ENCODE measurements around the gene TPSG1.
"Not testable (repeated sequence)": the region's sequence is repeated elsewhere in the genome, so short reads cannot be mapped to it uniquely, and the experiment has no call there.

Gene TPSG1

DNA sequence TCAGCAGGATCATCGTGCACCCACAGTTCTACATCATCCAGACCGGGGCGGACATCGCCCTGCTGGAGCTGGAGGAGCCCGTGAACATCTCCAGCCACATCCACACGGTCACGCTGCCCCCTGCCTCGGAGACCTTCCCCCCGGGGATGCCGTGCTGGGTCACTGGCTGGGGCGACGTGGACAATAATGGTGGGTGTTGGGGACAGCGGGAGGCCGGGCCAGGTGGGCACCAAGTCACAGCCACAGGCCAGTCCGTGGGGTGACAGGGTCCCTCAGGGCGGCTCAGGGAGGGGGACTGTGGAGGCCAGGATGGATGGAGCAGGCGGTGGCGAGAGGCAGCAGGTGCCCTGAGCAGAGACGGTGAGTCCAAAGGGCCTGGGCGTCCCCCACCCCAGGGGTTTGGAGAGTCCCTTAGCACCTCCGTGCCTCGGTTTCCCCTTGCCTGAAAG, 31.8 kb upstream of the TPSG1 start:
- DNase-seq (ENCODE audit: low read depth in 2 of 2), result no peak

DNA sequence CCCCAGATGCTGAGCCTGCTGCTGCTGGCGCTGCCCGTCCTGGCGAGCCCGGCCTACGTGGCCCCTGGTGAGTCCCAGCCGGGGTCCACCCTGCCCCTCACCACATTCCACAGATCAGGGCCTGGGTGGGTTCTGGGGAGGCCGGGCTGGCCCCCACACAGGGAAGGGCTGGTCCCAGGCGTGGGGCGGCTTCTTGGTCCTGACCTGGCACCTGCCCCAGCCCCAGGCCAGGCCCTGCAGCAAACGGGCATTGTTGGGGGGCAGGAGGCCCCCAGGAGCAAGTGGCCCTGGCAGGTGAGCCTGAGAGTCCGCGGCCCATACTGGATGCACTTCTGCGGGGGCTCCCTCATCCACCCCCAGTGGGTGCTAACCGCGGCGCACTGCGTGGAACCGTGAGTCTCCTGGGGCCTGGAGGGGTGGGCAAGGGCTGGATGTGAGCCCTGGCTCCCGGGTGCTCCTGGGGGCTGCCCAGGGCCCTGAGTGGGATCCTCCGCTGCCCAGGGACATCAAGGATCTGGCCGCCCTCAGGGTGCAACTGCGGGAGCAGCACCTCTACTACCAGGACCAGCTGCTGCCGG, 31.3 kb upstream of the TPSG1 start:
- not testable (repeated sequence) for DNase-seq (ENCODE audit: low read depth in 2 of 2)

DNA sequence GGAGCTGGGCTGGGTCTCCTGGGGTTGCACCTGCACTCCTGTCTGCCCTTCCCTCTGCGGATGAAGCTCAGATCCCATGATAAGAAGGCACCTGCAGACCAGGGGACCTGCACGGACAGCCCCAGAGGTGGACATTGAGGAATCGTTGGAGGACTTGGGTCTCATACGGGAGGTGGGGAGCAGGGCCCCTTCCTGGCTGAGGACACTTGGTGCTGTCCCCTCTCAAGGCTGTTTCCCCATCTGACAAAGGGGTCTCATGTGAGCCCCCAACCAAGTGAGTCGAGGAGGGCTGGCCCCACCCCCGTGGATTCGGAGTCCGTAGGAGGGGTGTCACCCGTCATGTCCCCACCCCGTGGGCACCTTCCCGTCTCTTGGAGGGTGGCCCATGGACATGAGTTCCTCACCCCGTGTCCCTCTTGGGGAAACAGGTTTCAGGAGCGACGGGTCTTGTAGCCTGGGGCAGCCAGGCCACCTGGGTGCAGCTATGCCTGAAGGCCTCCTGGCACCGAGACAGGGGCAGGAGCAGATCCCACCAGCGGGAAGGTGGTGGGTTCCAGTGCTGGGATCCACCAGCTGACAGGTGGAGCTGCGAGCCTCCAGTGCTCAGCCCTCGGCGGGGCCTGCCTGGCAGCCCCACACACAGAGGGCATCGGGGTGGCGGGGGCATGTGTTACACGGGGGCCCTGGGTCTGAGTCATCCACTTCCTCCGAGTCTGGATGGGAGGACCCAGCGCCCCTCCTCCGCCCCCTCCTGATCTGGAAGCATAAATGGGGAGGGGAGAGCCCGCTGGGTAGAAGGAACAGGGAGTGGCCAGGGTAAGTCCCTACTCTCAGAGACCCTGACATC, 30.4 kb upstream of the TPSG1 start, which contains the start of gene TPSD1:
Gene TPSD1, plus strand, starts transcription at position 794 of the 847 bp plus-strand sequence. CDS start 212 bp downstream, outside the sequence.
- not testable (repeated sequence) for DNase-seq (ENCODE audit: low read depth in 2 of 2)

DNA sequence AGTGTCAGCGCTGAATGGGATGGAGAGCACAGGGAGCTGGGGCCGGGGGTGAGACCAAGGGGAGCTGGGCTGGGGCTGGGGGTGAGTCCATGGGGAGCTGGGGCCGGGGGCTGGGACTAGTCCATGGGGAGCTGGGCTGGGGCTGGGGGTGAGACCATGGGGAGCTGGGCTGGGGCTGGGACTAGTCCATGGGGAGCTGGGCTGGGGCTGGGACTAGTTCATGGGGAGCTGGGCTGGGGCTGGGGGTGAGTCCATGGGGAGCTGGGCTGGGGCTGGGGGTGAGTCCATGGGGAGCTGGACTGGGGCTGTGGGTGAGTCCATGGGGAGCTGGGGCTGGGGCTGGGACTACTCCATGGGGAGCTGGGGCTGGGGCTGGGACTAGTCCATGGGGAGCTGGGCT, 29.8 kb upstream of the TPSG1 start:
- DNase-seq (ENCODE audit: low read depth in 2 of 2), result not testable (repeated sequence)

DNA sequence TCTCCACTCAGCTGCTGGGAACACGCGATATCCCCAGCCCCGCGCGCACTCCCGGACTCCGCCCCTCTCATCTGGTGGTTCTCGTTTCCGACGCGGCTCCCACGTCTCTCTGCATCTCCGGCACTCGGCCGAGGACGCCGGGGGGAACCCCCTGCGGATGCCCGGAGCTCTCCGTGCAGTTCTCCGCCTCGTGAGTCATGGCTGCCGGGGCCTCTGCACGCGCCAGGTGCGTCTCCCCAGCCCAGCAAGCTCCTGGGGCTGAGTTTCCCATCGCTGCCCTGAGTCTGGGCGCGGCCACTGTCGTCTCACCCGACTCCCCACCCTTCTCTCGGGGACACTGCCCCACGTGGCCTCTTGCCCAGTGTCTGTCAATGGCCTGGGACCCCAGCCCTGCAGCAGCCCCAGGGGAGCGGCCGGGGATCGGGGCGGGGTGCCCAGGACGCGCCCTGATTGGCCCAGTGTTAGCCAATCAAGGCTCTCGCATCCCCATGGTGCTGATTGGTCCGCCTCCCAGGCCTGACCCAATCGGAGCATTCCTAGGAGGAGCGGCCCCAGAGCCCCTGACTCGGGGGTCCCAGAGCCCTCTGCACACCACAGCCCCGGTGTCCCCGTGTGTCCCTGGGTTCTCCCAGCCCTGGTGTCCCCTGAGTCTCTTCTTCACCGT, 28.8 kb upstream of the TPSG1 start:
- not testable (repeated sequence) for DNase-seq (ENCODE audit: low read depth in 2 of 2)

DNA sequence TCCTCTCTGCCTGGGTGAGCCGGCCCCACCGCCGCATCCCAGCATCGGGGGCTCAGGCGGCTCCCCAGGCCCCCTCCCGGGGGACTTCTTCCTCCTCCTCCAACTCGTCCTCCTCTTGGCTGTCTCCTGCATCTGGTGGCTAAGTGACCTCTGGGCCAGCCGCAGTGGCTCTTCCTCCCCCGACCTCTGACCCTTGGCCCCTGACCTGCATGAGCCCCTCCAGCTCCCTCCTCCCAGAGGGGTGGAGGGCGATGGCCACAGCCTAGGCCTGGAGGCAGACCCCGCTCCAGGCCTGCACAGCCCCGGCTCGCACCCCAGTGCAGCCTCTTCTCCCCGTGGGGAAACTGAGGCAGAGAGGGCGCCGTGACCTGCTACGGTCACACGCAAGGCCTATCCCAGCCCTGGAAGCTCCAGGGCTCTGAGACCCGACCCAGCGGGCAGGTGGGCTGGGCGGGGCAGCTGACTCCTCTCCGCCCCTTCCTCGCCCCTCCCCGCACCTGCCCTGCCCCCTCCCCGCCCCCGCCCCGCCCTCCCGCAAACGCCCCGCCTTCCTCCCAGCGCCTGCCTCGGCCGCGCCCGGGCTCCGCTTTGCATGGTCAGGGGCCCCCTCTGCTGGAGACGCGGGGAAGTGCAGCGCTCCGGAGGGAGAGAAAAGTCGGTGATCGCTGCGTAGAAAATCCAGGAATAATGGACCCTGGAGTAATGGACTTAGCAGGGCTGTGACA, 24.1 kb upstream of the TPSG1 start:
- DNase-seq (ENCODE audit: low read depth in 2 of 2), result not testable (repeated sequence)

DNA sequence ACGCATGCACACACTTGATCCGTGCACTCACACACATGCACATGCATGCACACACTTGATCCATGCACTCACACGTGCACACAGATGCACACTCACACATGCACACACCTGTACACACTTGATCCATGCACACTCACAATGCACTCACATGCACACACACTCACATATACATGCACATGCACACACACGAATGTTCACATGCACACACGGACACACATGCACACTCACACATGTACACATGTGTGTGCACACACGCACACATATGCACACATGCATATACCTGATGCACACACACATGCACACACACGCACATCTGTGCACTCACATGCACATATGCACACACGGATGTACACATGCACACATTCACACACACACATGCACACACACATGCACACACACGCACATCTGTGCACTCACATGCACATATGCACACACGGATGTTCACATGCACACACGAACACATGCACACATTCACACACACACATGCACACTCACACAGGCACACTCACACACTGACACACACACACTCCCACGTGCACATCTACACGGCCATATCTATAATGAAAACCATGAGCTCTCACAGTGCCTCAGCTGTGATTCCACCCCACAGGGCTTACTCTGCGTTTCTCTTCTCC, 23.0 kb upstream of the TPSG1 start:
- DNase-seq (ENCODE audit: low read depth in 2 of 2), result not testable (repeated sequence)

DNA sequence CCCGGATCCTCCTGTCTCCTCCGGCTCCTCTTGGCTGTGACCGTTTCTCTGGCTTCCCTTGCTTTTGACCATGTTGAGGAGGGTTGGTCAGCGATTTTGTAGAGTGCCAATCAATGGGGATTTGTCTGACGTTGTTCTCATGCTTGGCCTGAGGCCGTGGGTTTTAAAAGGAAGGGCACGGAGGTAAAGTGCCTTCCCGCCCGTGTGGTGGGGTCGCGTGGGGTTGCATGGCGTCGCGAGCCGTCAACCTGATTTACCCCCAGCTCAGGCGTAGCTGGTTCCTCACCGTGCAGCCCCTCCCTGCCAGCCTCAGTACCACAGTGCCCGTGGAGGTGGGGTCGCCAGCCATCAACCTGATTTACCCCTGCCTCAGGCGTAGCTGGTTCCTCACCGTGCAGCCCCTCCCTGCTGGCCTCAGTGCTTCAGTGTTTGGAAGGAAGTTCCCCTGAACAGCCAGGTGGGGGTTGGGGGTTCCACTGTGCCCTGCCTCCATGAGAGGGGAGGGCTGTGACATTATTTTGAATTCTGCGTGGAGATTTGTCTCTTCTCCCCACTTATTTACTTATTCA, 20.5 kb upstream of the TPSG1 start:
- no peak for DNase-seq (ENCODE audit: low read depth in 2 of 2)

DNA sequence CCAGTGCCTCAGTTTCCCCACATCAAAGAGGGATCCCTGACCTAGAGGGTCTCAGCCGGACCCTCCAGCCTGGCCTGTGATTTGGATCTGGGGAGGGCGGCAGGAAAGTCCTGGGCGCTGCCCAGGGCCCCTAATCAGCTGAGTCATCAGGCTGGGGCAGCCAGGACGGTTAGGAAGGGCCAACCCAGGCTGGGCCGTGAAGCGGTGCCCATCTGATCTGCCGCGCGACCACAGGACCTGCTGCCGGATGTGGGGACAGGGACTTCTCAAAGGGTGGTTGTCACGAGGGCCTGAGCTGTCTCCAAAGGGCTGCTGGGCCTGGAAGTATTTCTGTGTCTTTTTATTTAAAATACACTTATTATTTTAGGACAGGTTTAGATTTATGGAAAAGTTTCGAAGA, 19.8 kb upstream of the TPSG1 start:
- no peak for DNase-seq (ENCODE audit: low read depth in 2 of 2)

DNA sequence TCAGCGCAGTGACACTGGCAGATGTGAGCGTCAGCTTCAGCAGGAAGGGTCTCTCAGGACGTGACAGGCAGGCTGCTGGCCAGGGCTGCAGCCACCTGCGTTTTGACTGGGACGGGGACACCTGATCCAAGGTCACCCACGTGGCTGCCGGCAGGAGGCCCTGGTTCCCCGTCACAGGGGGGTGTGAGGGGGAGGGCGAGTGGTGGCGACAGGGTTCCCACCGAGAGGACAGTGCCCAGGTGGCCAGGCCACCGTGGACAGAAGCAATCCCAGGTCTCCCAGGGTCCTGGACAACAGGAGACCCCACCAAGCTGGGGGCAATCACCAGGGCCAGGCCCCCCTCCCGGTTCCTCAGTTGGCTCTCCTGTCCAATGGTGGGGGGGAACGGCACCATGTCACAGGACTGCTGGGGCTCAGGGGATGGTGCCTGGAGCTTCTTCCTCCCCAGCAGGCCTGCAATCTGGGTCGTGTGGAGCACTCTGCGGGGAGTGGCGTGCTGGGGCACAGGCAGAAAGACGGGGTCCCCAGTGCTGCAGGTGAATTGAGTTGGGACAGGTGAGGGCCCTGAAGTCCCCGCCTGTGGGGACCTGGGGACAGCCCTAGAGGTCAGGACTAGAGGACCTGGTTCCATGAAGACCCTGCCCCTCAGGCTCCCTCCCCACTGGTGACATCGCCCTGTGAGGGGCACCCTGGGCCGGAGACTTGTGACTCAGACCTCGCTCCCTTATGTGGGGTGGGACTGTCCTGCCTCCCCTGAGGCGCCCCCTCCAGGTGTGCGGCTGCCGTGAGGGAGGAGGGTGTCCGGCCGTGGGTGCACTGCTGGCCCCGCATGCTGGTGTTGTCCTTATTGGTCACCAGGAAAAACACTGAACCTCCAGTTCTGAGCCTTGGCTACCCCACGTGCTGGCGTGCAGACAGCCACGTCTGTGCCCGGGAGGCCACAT, 19.1 kb upstream of the TPSG1 start:
- not testable (repeated sequence) for DNase-seq (ENCODE audit: low read depth in 2 of 2)

DNA sequence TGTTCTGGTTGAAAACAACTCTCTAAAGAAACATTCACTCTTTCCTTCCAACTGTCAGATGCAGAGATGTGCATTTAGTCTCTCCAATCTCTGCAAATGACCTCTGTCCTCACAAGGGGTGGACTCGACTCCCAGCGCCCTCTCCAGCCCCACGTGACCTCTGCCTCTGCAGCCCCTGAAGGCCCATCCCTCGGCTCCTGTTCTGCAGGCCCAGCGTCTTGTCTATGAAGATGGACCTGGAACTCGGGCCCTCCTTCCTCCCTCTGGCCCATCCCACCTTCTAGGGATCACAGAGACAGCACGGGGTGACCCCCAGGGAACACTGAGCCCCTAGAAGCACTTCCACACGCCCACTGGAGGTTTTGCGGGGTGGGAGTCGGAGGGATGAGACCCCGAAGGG, 18.3 kb upstream of the TPSG1 start:
- not testable (repeated sequence) for DNase-seq (ENCODE audit: low read depth in 2 of 2)

DNA sequence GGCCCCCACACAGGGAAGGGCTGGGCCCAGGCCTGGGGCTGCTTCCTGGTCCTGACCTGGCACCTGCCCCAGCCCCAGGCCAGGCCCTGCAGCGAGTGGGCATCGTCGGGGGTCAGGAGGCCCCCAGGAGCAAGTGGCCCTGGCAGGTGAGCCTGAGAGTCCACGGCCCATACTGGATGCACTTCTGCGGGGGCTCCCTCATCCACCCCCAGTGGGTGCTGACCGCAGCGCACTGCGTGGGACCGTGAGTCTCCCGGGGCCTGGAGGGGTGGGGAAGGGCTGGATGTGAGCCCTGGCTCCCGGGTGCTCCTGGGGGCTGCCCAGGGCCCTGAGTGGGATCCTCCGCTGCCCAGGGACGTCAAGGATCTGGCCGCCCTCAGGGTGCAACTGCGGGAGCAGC, 16.0 kb upstream of the TPSG1 start:
- not testable (repeated sequence) for DNase-seq (ENCODE audit: low read depth in 2 of 2)

DNA sequence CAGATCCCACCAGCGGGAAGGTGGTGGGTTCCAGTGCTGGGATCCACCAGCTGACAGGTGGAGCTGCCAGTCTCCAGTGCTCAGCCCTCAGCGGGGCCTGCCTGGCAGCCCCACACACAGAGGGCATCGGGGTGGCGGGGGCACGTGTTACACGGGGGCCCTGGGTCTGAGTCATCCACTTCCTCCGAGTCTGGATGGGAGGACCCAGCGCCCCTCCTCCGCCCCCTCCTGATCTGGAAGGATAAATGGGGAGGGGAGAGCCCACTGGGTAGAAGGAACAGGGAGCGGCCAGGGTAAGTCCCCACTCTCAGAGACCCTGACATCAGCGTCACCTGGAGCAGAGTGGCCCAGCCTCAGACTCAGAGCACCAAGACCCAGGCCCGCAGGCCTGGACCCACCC, 15.4 kb upstream of the TPSG1 start, which contains the start of gene TPSAB1:
Gene TPSAB1, plus strand, starts transcription at position 270 of the 400 bp plus-strand sequence. CDS start 234 bp downstream, outside the sequence.
- DNase-seq (ENCODE audit: low read depth in 2 of 2), result not testable (repeated sequence)

DNA sequence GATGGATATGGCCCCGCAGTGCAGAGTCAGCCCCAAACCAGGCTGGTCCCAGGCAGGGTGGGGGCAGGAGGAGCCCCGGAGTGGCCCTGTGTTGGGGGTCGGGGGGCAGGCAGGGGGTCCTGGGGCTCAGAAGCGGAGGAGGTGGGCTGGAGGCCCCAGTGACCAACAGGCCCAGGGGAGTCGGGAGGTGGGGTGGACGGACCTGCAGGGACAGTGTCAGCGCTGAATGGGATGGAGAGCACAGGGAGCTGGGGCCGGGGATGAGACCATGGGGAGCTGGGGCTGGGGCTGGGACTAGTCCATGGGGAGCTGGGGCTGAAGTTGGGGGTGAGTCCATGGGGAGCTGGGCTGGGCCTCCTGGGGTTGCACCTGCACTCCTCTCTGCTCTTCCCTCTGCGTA, 14.5 kb upstream of the TPSG1 start:
- DNase-seq (ENCODE audit: low read depth in 2 of 2), result not testable (repeated sequence)

DNA sequence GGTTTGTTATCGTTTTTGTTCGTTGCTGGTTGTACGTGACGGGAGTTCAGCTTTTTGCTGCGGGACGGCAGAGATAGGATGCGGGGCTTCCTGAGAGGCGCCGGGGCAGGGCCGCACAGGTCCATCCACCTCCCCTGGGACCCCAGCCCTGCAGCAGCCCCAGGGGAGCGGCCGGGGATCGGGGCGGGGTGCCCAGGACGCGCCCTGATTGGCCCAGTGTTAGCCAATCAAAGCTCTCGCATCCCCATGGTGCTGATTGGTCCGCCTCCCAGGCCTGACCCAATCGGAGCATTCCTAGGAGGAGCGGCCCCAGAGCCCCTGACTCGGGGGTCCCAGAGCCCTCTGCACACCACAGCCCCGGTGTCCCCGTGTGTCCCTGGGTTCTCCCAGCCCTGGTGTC, 13.8 kb upstream of the TPSG1 start:
- DNase-seq (ENCODE audit: low read depth in 2 of 2), result not testable (repeated sequence)

DNA sequence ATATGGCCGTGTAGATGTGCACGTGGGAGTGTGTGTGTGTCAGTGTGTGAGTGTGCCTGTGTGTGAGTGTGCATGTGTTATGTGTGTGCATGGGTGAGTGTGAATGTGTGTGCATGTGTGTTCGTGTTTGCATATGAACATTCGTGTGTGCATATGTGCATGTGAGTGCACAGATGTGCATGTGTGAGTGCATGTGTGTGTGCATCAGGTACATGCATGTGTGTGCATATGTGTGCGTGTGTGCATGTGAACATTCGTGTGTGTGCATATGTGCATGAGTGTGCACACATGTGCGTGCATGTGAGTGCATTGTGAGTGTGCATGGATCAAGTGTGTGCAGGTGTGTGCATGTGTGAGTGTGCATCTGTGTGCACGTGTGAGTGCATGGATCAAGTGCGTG, 12.9 kb upstream of the TPSG1 start:
- DNase-seq (ENCODE audit: low read depth in 2 of 2), result no peak

DNA sequence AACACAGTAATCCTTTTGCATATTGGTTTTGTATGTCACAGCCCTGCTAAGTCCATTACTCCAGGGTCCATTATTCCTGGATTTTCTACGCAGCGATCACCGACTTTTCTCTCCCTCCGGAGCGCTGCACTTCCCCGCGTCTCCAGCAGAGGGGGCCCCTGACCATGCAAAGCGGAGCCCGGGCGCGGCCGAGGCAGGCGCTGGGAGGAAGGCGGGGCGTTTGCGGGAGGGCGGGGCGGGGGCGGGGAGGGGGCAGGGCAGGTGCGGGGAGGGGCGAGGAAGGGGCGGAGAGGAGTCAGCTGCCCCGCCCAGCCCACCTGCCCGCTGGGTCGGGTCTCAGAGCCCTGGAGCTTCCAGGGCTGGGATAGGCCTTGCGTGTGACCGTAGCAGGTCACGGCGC, 11.6 kb upstream of the TPSG1 start:
- DNase-seq (ENCODE audit: low read depth in 2 of 2), result not testable (repeated sequence)

DNA sequence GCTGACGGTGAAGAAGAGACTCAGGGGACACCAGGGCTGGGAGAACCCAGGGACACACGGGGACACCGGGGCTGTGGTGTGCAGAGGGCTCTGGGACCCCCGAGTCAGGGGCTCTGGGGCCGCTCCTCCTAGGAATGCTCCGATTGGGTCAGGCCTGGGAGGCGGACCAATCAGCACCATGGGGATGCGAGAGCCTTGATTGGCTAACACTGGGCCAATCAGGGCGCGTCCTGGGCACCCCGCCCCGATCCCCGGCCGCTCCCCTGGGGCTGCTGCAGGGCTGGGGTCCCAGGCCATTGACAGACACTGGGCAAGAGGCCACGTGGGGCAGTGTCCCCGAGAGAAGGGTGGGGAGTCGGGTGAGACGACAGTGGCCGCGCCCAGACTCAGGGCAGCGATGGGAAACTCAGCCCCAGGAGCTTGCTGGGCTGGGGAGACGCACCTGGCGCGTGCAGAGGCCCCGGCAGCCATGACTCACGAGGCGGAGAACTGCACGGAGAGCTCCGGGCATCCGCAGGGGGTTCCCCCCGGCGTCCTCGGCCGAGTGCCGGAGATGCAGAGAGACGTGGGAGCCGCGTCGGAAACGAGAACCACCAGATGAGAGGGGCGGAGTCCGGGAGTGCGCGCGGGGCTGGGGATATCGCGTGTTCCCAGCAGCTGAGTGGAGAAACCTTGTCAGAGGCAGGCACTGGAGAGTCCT, 7.1 kb upstream of the TPSG1 start:
- DNase-seq (ENCODE audit: low read depth in 2 of 2), result not testable (repeated sequence)

DNA sequence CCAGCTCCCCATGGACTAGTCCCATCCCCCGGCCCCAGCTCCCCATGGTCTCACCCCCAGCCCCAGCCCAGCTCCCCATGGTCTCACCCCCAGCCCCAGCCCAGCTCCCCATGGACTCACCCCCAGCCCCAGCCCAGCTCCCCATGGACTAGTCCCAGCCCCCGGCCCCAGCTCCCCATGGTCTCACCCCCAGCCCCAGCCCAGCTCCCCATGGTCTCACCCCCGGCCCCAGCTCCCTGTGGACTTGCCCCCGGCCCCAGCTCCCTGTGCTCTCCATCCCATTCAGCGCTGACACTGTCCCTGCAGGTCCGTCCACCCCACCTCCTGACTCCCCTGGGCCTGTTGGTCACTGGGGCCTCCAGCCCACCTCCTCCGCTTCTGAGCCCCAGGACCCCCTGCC, 6.2 kb upstream of the TPSG1 start:
- DNase-seq (ENCODE audit: low read depth in 2 of 2), result not testable (repeated sequence)

Measured in activated CD8-positive, alpha-beta memory T cell treated with anti-CD3 and anti-CD28 coated beads for 4 hours (primary cell).